Endothelial cell of umbilical vein (primary cell): ENCODE measurements around the gene NARS2. TPM values are rescaled to one million over a fixed set of nuclear protein-coding genes. Genes with fewer than 3 reads are reported as not detected.

Source experiments
- BruUV-seq: library from RNA; stranded (reverse); fragments of 400-500 nt; replicated peaks from 2 replicates; lab custom pipeline; 2021; lab: Mats Ljungman, UMichigan
- CTCF ChIA-PET: fragments of 300-600, 350-600 bp; sonication (Branson Sonifier 250); formaldehyde crosslinking; loops from one replicate; lab custom pipeline; 2021; ENCODE audit warnings: antibody characterized with exemption, inconsistent platforms; lab: Charles Lee
- POLR2A ChIA-PET: fragments of 300-600, 350-600 bp; sonication (Branson Sonifier 250); formaldehyde crosslinking; loops from one replicate; lab custom pipeline; 2021; ENCODE audit warnings: antibody characterized with exemption, inconsistent platforms; lab: Charles Lee
- DNase-seq: peaks from one replicate; pipeline ENCODE4 v3.0.0-alpha.2; 2011; ENCODE audit warnings: low read depth, low spot score
- FAIRE-seq: peaks from 2 replicates; lab custom pipeline; 2011; peaks lifted over from hg19 to GRCh38; lab: Jason Lieb, UNC
- H2AFZ ChIP-seq: 2 replicates; pipeline ENCODE4 v1.6.0; 2012; ENCODE audit warnings: low read depth, low read length, control low read depth, inconsistent platforms
- H3K27ac ChIP-seq: 2 replicates; pipeline ENCODE4 v1.5.1; 2011; ENCODE audit warnings: low read depth, mild to moderate bottlenecking, control low read depth, low read length, moderate library complexity; ENCODE audit not compliant: insufficient read depth
- H3K27me3 ChIP-seq, 2 experiments: 2 replicates each; pipeline versions ENCODE4 v1.6.0 to v1.6.1; 2011; ENCODE audit warnings: low read length in 2 of 2, mixed read lengths in 1 of 2; ENCODE audit not compliant: control insufficient read depth in 2 of 2, insufficient read depth in 2 of 2
- H3K36me3 ChIP-seq, 2 experiments: 2 replicates in 1 of 2; 3 replicates in 1 of 2; pipeline ENCODE4 v1.5.1; 2011; ENCODE audit warnings: low read length in 2 of 2, mild to moderate bottlenecking in 1 of 2, moderate library complexity in 1 of 2; ENCODE audit not compliant: control insufficient read depth in 2 of 2, insufficient read depth in 2 of 2; ENCODE audit errors: extremely low read depth in 1 of 2
- H3K4me1 ChIP-seq: 3 replicates; pipeline ENCODE4 v1.5.1; 2011; ENCODE audit warnings: mild to moderate bottlenecking, low read length; ENCODE audit not compliant: control insufficient read depth, insufficient read depth; ENCODE audit errors: extremely low read depth
- H3K4me2 ChIP-seq: 2 replicates; pipeline ENCODE4 v1.6.1; 2011; ENCODE audit warnings: low read length, control low read depth, mixed read lengths; ENCODE audit not compliant: insufficient read depth
- H3K4me3 ChIP-seq, 3 experiments: fragments of 200-600 bp in 1 of 3; sonication (generic), shearing (Covaris generic) in 1 of 3; replicated peaks in 1 of 3; 2 replicates each; pipeline ENCODE4 v1.5.1; 2011 to 2016; ENCODE audit warnings: control low read depth in 3 of 3, low read length in 3 of 3, mild to moderate bottlenecking in 2 of 3, inconsistent platforms in 1 of 3, low read depth in 1 of 3, moderate library complexity in 1 of 3; ENCODE audit not compliant: insufficient read depth in 1 of 3
- H3K79me2 ChIP-seq: 2 replicates; pipeline ENCODE4 v1.6.0; 2012; ENCODE audit warnings: low read length, inconsistent platforms; ENCODE audit not compliant: control insufficient read depth, insufficient read depth
- H3K9ac ChIP-seq: replicated peaks from 2 replicates; pipeline ENCODE3; 2011; ENCODE audit warnings: low read length, control low read depth; ENCODE audit not compliant: insufficient read depth; ENCODE audit errors: extremely low read depth
- H3K9me1 ChIP-seq: replicated peaks from 3 replicates; pipeline ENCODE4 v1.6.0; 2011; ENCODE audit warnings: mild to moderate bottlenecking, low read length; ENCODE audit not compliant: control insufficient read depth, insufficient read depth; ENCODE audit errors: extremely low read depth
- H3K9me3 ChIP-seq: replicated peaks from 2 replicates; pipeline ENCODE4 v1.5.1; 2012; ENCODE audit warnings: low read length, inconsistent platforms; ENCODE audit not compliant: control insufficient read depth, insufficient read depth
- H4K20me1 ChIP-seq: replicated peaks from 2 replicates; pipeline ENCODE3; 2011; ENCODE audit warnings: mild to moderate bottlenecking, low read length; ENCODE audit not compliant: control insufficient read depth, insufficient read depth; ENCODE audit errors: extremely low read depth
- EZH2 ChIP-seq: IDR thresholded peaks from 2 replicates; pipeline ENCODE4 v1.6.1; 2012; ENCODE audit warnings: borderline replicate concordance, low read depth, mild to moderate bottlenecking, moderate library complexity, low read length, inconsistent platforms; ENCODE audit not compliant: severe bottlenecking
- FOS ChIP-seq: IDR thresholded peaks from 2 replicates; pipeline ENCODE4 v1.6.1; 2011; ENCODE audit warnings: mild to moderate bottlenecking, low read length, moderate library complexity, borderline replicate concordance; ENCODE audit not compliant: insufficient read depth
- GATA2 ChIP-seq: IDR thresholded peaks from 2 replicates; pipeline ENCODE4 v1.7.0; 2011; ENCODE audit warnings: low read depth, mild to moderate bottlenecking, moderate library complexity, mixed read lengths, low read length; ENCODE audit not compliant: insufficient read length, insufficient read depth
- JUN ChIP-seq: IDR thresholded peaks from 2 replicates; pipeline ENCODE4 v1.6.1; 2011; ENCODE audit warnings: borderline replicate concordance, low read depth; ENCODE audit not compliant: insufficient read length, insufficient read depth
- MAX ChIP-seq: IDR thresholded peaks from 2 replicates; pipeline ENCODE4 v1.6.1; 2011; ENCODE audit not compliant: insufficient read depth, insufficient read length
- MYC ChIP-seq: IDR thresholded peaks from one replicate; pipeline ENCODE4 v1.6.1; 2011; ENCODE audit warnings: mild to moderate bottlenecking, low read depth, low read length
- POLR2A ChIP-seq: IDR thresholded peaks from 2 replicates; pipeline ENCODE4 v1.6.1; 2012; ENCODE audit warnings: low read depth, mild to moderate bottlenecking, control low read depth, low read length
- POLR2AphosphoS5 ChIP-seq: IDR thresholded peaks from 2 replicates; pipeline ENCODE4 v1.6.1; 2012; ENCODE audit warnings: low read depth, mild to moderate bottlenecking, control low read depth, low read length, moderate library complexity; ENCODE audit not compliant: insufficient read depth
- dilution Hi-C: fragments of 300-500 bp; cut with MboI; formaldehyde crosslinking; loops from one replicate; pipeline ENCODE4 v1.15.0; 2019; ENCODE audit warnings: low sequenced_read_pairs; ENCODE audit not compliant: extremely low pct_ligation_motif_present
- intact Hi-C: fragments of 100-400 bp; cut with micrococcal nuclease; formaldehyde crosslinking; loops from one replicate; pipeline ENCODE4 v1.10.0; 2022
- polyA plus RNA-seq, 4 experiments: library from polyadenylated mRNA; depleted of rRNA in 3 of 4; stranded (reverse) in 3 of 4; unstranded in 1 of 4; fragments of >200 nt; gene quantifications; 2 replicates each; pipeline versions ENCODE4 v1.2.1 to v1.2.3, GENCODE V29; 2011 to 2012; ENCODE audit warnings: missing spikeins in 1 of 4
- total RNA-seq: library from RNA; stranded (reverse); gene quantifications from 2 replicates; pipeline ENCODE4 v1.2.3, GENCODE V29; 2021
- TF ChIP-seq, protein P1 (sequence below), 2 donors: IDR thresholded peaks; 1 replicate in 1 of 2; 2 replicates in 1 of 2; pipeline ENCODE4 v1.5.1; 2011; ENCODE audit warnings: low read length in 2 of 2, mild to moderate bottlenecking in 2 of 2, moderate library complexity in 2 of 2, control low read depth in 1 of 2, inconsistent platforms in 1 of 2, low read depth in 1 of 2; ENCODE audit not compliant: insufficient read depth in 1 of 2; ENCODE audit errors: extremely low read depth in 1 of 2

Gene NARS2
- total and polyA plus RNA-seq, 2 donors (not counting 3 experiments of a cell fraction or from before 2014, with no cell fraction given) = 6.9 to 16.7 TPM

- FAIRE-seq = no peak
- Histone ChIP-seq H3K79me2 (no peaks in the 10 kb centered on the region), H4K20me1 (no peaks in the 10 kb centered on the region), H3K27me3 (no peaks in the 10 kb centered on the region), H2AFZ (no peak overlapping the region), H3K4me3 (no peak overlapping the region), H3K9me3 (no peaks in the 10 kb centered on the region), H3K27ac (no peak overlapping the region), H3K4me1 (peaks cover 4% of the 10 kb centered on the region), H3K4me2 (no peak overlapping the region), H3K9ac (no peak overlapping the region), H3K36me3 (no peaks in the 10 kb centered on the region), H3K9me1 (no peaks in the 10 kb centered on the region)
- dilution Hi-C loops = no loop called here
- BruUV-seq = no TSS peak
- CTCF ChIA-PET = interaction anchor here (0.7 to 1.1 kb wide), 4 partner anchors 21 to 67 kb away, joined by 3 read pairs; no protein-coding TSS in a partner anchor
- no peak for DNase-seq
- TF ChIP-seq MYC (no peak), EZH2 (no peak), POLR2AphosphoS5 (no peak), FOS (no peak), JUN (no peak), POLR2A (no peak), MAX (no peak), GATA2 (no peak)
- TF ChIP-seq, protein P1, sequence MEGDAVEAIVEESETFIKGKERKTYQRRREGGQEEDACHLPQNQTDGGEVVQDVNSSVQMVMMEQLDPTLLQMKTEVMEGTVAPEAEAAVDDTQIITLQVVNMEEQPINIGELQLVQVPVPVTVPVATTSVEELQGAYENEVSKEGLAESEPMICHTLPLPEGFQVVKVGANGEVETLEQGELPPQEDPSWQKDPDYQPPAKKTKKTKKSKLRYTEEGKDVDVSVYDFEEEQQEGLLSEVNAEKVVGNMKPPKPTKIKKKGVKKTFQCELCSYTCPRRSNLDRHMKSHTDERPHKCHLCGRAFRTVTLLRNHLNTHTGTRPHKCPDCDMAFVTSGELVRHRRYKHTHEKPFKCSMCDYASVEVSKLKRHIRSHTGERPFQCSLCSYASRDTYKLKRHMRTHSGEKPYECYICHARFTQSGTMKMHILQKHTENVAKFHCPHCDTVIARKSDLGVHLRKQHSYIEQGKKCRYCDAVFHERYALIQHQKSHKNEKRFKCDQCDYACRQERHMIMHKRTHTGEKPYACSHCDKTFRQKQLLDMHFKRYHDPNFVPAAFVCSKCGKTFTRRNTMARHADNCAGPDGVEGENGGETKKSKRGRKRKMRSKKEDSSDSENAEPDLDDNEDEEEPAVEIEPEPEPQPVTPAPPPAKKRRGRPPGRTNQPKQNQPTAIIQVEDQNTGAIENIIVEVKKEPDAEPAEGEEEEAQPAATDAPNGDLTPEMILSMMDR (IDR thresholded peaks at IDR 0.05; ENCODE audit: extremely low read depth in 1 of 2, insufficient read depth in 1 of 2, low read depth in 1 of 2, low read length in 2 of 2) = no peak
- intact Hi-C loops = no loop called here
- POLR2A ChIA-PET = no interaction called here
Measured at GRCh38 chr11:78497293-78497692, 77.4 kb downstream of the NARS2 start.
